ENCODE data around the gene PTPRM. TPM values are rescaled to one million over a fixed set of nuclear protein-coding genes. Genes with fewer than 3 reads are reported as not detected.
A peak's percentile ranks its signal among the peaks of the same experiment; 100 is the strongest.

Gene PTPRM
- total and polyA plus RNA-seq, 7 donors, result 3.9 to 151 (median 62.8) TPM

DNA sequence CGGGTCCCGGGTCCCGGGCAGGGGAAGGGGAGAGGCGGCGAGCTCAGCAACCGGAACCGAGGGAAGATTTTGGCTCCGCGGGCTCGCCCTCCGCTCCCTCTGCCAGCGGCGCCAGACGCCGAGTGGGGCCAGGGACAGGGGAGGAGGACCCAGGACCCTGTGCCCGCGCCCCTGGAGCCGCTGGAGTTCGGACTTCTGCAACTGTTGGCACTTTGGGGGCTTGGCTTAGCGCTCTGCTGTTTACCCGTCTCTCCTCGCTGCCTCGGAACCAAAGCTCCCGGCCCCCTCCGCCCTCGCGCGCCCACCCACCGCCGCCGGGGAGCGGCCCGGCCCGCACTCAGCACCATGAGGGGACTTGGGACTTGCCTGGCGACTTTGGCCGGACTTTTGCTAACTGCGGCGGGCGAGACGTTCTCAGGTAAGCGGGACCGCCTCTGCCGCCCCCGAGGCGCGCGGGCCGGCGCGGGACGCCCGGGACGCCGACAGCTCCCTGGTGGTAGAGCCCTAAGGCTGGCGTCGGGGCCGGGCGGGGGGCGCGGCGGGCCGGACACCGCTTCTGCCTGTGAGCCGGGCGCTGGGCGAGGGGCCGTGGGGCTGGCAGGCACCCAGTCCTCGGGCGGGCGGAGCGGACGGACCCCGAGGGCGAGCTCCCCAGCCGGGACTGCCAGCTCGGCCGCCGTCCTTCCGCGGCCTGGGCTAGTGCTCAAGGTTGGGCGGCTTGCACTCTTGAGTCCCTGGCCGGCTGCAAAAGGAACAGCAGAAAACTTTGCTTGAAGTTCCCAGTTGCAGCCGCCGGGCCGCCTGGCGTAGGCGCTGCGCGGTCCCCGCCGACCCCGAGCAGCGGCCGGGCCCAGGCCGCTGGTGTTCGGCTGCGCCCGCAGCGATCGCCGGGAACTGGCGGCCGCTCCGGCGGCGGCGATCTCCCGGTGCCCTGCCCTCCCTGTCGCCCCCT is 634 bp downstream of the PTPRM start:
- Histone ChIP-seq H3K9me3 (no peaks in the 10 kb centered on the region), H3K36me3 (no peaks in the 10 kb centered on the region), H3K4me1 (peaks cover 0 to 45% (median 31%) of the 10 kb centered on the region in 4 donors), H3K27me3 (no peaks in the 10 kb centered on the region), H3K4me3 (peak overlapping the region; percentile 87 to 98 (median 94)), H3K27ac (peak overlapping the region; percentile 94 to 96 (median 95))
- peak; percentile 83 for DNase-seq
- TF ChIP-seq EP300 (IDR thresholded peaks at IDR 0.05) (no peak), POLR2AphosphoS5 (IDR thresholded peaks at IDR 0.05) (no peak), POLR2A (IDR thresholded peaks at IDR 0.05) (no peak)
- TF ChIP-seq, protein P1, sequence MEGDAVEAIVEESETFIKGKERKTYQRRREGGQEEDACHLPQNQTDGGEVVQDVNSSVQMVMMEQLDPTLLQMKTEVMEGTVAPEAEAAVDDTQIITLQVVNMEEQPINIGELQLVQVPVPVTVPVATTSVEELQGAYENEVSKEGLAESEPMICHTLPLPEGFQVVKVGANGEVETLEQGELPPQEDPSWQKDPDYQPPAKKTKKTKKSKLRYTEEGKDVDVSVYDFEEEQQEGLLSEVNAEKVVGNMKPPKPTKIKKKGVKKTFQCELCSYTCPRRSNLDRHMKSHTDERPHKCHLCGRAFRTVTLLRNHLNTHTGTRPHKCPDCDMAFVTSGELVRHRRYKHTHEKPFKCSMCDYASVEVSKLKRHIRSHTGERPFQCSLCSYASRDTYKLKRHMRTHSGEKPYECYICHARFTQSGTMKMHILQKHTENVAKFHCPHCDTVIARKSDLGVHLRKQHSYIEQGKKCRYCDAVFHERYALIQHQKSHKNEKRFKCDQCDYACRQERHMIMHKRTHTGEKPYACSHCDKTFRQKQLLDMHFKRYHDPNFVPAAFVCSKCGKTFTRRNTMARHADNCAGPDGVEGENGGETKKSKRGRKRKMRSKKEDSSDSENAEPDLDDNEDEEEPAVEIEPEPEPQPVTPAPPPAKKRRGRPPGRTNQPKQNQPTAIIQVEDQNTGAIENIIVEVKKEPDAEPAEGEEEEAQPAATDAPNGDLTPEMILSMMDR (IDR thresholded peaks at IDR 0.05), result no peak
- 1% methylated on average over 109 of the region's 109 CpGs for WGBS, 2 donors
- intact Hi-C loops (cut with DNase I), result loop anchor here (1.0 to 10.0 kb wide), 8 partner anchors 50 to 917 kb away; no protein-coding TSS in a partner anchor

DNA sequence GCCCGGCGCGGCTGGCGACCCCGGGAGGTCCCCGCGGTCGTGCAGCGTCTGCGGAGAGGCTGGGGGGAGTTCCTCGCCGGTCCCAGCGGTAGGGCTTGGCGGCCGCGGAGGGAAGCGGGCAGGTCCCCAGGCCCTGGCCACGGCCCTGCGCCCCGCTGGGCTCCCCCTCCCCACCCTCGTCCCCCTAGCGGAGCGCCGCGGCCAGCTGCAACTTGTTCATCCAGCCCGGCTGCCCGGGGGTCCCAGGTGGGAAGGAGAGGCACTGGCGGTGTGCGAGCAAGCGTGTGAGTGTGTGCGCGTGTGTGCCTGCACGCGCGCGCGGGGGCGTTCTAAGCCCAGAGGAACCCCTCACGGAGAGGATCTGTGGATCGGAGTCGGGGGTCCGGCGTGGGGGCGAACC is 1.3 kb downstream of the PTPRM start:
- Histone ChIP-seq H3K4me1 (peaks cover 0 to 46% (median 33%) of the 10 kb centered on the region in 4 donors), H3K36me3 (no peaks in the 10 kb centered on the region), H3K9me3 (no peaks in the 10 kb centered on the region), H3K27me3 (no peaks in the 10 kb centered on the region), H3K27ac (peak overlapping the region; percentile 94 to 96 (median 95)), H3K4me3 (peak overlapping the region; percentile 87 to 98 (median 94))
- peak; percentile 71 for DNase-seq
- 1 to 2% methylated on average over 44 of the region's 44 CpGs for WGBS, 2 donors
- intact Hi-C loops (cut with DNase I), result loop anchor here (5.0 to 10.0 kb wide), 4 partner anchors 49 to 916 kb away; no protein-coding TSS in a partner anchor
- TF ChIP-seq, protein P1 (IDR thresholded peaks at IDR 0.05), result peak in 1 of 4 experiments; percentile 19
- TF ChIP-seq EP300 (IDR thresholded peaks at IDR 0.05), result no peak
- no peak for TF ChIP-seq POLR2A (IDR thresholded peaks at IDR 0.05)
- no peak for TF ChIP-seq POLR2AphosphoS5 (IDR thresholded peaks at IDR 0.05)

DNA sequence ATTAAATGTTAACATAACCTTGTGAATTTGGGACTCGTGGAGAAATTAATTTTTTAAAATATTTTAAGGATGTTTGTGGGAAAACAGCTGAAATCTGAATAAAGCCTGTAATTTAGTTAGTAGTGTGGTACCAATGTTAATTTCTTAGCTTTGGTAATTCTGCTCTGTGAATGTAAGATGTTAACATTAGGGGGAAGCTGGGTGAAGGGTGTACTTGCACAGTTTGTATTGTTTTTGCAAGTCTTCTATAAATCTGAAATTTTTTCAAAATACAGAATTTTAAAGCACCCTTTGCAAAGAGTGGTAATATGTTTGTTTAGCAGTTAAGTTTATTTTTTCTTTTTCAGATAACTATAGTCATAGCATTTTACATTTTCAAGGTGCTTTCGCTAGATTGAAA is 4.5 kb downstream of the PTPRM start:
- Histone ChIP-seq H3K27me3 (no peaks in the 10 kb centered on the region), H3K4me3 (no peak overlapping the region), H3K4me1 (peaks cover 0 to 44% (median 28%) of the 10 kb centered on the region in 4 donors), H3K9me3 (no peaks in the 10 kb centered on the region), H3K36me3 (no peaks in the 10 kb centered on the region), H3K27ac (no peak overlapping the region)
- WGBS, 2 donors, result 84 to 86% methylated on average over 2 of the region's 2 CpGs
- DNase-seq, result no peak
- intact Hi-C loops (cut with DNase I), result loop anchor here (10.0 kb wide), 1 partner anchor 323 kb away; no protein-coding TSS in a partner anchor
- TF ChIP-seq POLR2A (IDR thresholded peaks at IDR 0.05) (no peak), EP300 (IDR thresholded peaks at IDR 0.05) (no peak), POLR2AphosphoS5 (IDR thresholded peaks at IDR 0.05) (no peak)
- TF ChIP-seq, protein P1 (IDR thresholded peaks at IDR 0.05), result no peak

GRCh38 chr18:7572822-7573221 is 5.7 kb downstream of the PTPRM start:
- H3K27ac ChIP-seq, result no peak overlapping the region
- no peak overlapping the region for H3K4me3 ChIP-seq
- intact Hi-C loops (cut with DNase I), result loop anchor here (10.0 kb wide), 1 partner anchor 322 kb away; no protein-coding TSS in a partner anchor
- no peaks in the 10 kb centered on the region for H3K36me3 ChIP-seq
- H3K9me3 ChIP-seq, result no peaks in the 10 kb centered on the region
- TF ChIP-seq EP300 (IDR thresholded peaks at IDR 0.05) (no peak), POLR2A (IDR thresholded peaks at IDR 0.05) (no peak), POLR2AphosphoS5 (IDR thresholded peaks at IDR 0.05) (no peak)
- TF ChIP-seq, protein P1 (IDR thresholded peaks at IDR 0.05), result no peak
- H3K27me3 ChIP-seq, result no peaks in the 10 kb centered on the region
- WGBS, 2 donors, result 35 to 72% methylated on average over 2 of the region's 2 CpGs
- peaks cover 0 to 55% (median 35%) of the 10 kb centered on the region in 4 donors for H3K4me1 ChIP-seq
- DNase-seq, result no peak

All from sigmoid colon (tissue), 7 donors.